Measurements from ENCODE around the gene SRSF6.
"Not testable (repeated sequence)": the region's sequence is repeated elsewhere in the genome, so short reads cannot be mapped to it uniquely, and the experiment has no call there.

Gene SRSF6

DNA sequence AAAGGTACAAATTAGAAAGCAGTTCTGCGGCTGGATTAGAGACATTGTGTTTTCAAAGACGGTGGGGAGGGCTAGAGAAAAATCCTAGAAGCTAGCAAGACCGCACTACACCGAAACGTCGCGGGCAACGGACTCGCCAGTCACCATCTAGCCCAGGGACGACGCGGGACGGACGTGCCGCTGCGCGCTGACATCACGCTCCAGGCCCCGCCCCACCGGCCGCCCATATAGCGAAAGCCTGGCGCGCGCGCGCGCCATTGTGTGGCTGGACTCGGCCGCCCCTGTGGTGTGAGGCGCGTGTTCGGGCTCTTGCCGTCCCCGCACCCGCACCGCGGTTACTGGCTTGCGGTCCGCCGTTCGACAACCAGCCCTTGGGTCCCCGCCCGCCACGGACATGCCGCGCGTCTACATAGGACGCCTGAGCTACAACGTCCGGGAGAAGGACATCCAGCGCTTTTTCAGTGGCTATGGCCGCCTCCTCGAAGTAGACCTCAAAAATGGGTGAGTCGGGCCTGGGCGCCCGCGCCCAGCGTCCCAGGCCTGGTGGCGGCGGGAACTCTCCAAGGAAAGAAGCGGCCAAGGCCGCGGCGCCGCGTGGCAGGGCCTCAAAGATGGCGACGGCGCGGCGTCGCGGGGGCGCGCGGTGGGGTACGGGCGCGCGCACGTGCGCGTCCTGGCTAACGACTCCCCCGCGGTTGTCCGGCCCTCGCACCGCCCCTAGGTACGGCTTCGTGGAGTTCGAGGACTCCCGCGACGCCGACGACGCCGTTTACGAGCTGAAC is at the start of gene SRSF6:
TSS of gene SRSF6 (plus strand) at position 257 of the 782 bp plus-strand sequence. CDS start at position 395, 138 bp downstream.
- peak; percentile 89 to 93 for DNase-seq

DNA sequence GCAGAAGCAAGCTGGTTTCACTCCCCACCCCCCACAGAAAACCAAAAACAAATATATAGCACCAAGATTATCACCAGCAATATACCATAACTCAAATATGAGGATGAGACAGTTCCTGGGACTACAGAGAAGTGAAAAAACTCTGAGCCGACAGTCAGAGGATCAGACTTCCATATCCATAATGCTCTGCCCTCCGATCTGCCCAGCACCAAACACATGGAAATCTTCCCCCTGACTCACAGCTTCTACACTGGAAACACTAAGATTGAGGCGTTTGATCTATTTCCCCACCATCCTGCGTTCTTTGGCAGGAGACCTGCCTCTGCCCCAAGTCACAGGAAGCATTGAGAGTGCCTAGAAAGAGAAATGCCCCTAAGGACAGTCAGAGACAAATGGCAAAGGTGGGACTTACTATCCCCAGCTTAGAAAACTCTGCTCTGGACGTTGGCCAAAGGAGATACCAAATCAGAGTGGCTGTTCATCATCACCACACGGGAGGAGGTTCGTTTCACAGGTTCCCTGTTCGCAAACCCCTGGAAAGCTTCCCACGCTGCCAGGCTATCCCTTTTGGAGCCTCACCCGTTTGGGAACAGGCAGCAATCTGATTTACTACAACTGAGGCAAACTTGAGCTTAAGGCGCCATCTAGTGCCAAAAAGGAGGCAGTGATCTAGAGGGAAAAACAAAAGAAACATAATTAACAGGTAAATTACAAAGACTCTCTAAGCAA is 48.7 kb upstream of the SRSF6 start:
- DNase-seq = peak in 1 of 2 donors; percentile 5

DNA sequence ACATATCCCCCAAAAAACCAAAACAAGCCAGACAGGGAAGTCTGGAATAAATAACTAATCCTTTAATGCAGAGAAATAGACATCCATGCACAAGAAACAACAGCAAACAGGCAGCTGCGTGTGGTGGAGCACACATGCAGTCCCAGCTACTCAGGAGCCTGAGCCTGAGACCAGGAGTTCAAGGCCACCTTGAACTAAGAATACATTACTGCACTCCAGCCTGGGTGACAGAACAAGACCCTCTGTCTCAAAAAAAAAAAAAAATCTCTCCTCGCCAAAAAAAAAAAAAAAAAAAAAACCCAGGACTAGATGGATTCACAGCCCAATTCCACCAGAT is 48.2 kb upstream of the SRSF6 start:
- no peak for DNase-seq

DNA sequence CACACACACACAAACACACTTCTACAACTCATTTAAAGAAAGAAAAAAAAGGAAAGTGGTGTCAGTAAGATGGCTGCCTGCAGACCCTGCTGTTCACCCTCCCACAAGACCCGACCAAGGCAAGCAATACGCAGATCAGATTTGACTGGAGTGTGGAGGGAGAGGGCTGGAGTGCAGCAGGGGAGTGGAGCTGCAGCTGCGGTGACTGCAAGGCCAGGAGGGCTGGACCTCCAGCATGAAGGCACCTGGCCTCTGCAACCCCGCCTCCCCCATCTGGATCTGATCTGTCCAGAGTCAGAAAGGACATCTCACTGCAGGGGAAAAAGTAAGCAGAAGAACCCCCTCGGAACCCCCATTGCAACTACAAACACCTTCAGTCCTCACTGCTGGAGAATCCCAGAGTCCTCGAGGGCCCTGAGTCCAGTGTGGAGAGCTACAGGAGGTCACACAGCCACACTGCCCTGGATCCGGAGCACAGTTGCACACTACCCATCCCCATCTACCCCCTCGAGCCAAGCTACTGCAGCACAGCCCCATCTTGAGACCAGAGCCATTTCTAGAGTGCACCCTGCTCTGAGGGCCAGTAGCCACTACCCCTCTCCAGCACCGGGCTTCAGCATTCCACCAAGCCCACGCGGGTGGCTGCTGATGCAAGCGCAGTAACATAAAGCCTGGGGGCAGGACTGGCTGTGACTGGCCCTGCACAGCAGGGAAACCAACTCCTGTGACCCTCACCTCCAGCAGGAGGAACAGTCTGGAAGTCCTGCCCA is 41.9 kb upstream of the SRSF6 start:
- DNase-seq = no peak

DNA sequence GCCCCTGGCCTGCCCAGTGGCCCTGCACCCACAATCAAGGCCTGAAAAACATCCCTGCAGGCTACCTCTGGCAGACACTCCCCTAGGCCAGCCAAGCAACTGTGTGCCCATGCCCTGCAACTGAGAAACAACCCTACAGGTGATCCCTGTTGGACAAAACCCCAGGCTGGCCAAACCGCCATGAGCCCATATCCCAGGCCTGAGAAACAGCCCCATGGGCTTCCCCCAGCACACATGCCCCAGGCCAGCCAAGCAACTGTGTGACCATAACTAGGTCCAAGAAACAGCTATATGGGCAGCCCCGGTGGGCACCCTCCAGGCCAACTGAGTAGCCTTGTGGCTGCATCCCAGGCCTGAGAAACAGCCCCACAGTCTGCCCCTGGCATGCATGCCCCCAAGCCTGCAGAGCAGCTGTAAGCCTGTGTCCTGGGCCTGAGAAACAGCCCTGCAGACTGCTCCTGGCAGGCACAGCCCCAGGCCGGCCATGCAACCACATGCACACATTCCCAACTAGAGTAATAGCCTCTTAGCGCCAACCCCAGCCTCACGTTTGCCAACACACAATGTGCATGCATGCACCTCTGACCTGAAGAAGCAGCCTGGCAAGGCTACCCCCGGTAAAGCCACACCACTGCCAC is 41.0 kb upstream of the SRSF6 start:
- DNase-seq = no peak

DNA sequence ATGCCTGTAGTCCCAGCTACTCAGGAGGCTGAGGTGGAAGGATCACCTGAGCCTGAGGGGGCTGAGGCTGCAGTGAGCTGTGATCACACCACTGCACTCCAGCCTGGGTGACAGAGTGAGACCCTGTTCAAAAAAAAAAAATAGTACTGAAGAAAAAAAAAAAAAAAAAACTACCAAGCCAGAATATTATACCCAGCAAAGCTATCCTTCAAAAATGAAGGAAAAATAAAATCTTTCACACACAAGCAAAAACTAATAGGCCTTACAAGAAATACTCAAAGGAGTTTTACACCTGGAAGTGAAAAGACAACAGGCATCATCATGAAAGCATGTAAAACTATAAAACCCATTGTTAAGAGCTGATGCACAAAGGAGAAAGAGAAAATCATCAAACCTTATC is 37.5 kb upstream of the SRSF6 start:
- no peak for DNase-seq

DNA sequence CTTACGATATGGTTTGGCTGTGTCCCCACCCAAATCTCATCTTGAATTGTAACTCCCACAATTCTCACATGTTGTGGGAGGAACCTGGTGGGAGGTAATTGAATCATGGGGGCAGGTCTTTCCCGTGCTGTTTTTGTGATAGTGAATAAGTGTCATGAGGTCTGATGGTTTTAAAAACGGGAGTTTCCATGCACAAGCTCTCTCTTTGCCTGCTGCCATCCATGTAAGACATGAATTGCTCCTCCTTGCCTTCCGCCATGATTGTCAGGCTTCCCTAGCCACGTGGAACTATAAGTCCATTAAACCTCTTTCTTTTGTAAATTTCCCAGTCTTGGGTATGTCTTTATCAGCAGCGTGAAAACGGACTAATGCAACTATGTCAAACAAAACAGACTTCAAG is 36.8 kb upstream of the SRSF6 start:
- DNase-seq = not testable (repeated sequence)

DNA sequence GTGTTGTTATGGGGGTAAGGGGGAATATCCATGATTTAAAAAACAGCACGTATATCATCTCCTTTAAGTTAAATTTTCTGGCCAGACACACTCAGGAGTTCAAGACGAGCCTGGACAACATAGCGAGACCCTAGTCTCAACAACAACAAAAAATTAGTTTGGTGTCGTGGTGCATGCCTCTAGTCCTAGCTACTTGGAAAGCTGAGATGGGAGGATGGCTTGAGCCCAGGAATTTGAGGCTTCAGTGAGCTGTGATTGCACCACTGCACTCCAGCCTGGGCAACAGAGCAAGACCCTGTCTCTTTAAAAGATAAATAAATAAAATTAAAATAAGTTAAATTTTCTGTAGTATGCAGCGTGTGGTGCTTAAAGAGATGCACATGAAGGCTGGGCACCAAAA is 31.5 kb upstream of the SRSF6 start:
- DNase-seq = no peak

DNA sequence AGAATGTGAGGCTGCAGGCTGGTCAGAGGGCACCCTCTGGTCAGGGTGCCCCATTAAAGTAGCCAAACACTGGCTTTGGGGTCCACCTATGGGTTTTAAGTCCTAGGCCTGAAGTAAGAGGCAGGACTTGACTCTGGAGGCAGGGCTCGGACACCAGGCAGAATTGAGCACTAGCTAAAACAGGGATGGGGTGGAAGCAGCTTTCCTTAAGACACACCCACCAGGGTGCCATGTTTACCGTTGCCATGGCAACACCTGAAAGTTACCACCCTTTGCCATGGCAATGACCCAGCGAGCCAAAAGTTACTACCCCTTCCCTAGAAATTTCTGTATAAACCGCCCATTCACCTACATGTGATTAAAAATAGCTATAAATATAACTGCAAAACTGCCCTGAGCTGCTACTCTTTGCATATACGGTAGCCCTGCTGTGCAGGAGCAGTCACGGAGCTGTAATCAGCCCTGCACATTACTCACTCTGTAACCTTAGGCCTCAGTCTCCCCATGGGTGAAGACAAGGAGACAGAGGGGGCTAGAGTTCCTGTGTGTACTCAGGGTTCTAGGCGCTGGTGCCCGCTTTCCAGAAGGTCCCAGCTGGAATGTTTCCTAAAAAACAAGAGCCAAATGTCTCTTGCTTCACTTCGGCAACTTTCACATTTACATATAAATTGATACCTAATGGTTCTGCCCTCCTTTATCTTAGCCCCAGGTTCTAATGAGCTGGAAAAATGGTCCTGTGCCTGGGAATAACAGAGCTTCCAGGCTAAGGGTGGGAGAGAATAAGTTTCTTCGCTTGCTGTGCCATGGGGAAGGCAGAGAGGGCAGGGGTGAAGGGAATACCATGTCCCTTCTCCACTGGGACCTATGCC is 27.2 kb upstream of the SRSF6 start:
- no peak for DNase-seq

DNA sequence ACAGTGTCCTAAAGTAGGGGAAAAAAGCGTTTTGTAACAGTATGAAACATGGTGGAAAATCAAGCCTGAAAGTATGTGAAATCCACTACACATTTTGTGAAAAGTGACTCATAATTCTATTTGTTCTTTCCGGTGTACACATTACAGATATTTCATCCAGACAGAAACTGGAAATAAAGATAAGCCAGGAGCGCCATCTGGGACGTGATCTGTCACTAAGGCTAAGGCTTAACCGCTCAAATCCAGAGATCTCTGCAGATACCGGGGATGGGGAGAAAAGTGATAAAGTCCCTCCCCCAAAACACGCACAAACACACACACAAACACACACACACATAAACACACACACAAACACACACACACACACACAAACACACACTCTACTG is 26.6 kb upstream of the SRSF6 start:
- DNase-seq = no peak

DNA sequence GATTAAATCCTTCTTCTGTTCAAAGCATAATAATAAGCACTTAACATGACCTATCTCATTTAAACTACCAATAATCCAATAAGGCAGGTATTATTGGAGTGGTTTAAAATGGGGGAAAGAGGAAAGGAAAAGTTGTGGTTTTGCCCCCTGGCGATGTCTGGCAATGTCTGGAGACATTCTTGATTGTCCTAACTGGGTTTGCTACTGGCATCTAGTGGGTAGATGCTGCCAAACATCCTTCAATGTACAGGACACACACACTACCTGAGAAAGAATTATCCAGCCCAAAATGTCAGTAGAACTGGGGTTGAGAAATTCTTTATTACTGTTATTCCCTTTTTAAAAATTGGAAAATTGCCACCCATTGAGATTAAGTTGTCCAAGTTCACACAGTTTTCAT is 25.2 kb upstream of the SRSF6 start:
- DNase-seq = no peak

DNA sequence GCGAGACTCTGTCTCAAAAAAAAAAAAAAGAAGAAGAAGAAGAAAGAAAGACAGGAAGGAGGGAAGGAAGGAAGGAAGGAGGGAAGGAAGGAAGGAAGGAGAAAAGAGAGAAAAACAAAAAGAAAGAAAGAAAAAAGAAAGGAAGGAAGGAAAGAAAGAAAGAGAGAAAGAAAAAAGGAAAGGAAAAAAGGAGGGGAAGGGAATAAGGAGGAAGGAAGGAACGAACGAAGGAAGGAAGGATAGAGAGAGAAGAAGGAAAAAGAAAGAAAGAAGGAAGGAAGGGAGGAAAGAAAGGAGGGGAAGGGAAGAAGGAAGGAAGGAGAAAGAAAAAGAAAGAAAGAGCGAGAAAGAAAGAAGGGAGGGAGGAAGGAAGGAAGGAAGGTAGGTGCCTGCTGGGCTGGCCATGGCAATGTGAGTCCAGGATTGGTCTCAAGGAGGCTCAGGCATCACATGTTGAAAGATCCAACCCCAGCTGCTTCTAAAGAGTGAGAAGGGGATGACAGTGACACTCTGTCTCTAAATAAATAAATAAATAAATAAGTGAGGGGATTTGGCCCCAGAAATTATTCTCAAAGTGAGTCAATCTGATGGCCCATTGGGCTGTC is 24.3 kb upstream of the SRSF6 start:
- no peak for DNase-seq

DNA sequence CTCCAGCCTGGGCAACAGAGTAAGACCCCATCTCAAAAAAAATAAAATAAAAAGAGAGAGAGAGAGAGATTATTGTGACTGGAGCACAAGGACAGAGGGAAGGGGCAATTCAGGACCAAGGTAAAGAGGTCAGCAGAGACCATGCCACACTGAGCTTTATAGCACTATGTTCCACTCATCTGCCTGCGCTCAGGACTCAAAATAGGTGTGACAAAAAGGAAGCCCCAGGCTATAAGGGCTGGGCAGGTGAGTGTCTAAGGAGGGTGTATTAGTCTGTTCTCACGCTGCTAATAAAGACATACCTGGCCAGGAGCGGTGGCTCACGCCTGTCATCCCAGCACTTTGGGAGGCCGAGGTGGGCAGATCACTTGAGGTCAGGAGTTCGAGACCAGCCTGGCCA is 23.1 kb upstream of the SRSF6 start:
- DNase-seq = no peak

DNA sequence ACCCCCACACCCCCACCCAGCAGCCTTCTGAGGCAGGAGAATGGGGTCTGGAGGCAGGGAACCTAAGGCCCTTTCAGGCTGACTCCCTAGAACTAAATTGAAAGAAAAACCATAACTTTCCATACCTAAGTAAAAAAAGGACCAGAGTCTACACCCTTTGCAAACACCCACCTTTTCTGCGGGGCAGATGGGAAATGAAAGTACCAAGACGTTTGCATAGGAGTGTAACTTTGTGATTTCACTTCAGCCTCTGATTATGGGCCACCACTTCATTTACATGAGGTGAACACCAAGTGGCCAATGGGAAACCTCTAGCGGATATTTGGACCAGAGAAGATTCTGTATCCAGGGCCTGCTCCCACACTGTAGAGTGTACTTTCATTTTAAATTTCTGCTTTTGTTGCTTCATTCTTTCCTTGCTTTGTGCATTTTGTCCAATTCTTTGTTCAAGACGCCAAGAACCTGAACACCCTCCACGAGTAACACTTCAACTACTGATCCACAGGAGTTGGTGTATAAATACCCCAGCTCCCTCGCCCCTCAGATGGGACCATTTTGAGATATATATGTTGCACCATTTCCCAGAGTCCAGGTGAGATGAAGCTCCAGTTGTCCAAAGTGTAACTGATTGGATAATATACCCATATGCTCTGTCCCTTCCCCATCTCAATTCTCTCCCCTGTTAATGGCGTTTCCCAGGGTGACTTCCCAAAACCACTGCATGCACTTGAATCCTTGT is 18.9 kb upstream of the SRSF6 start:
- DNase-seq = no peak

DNA sequence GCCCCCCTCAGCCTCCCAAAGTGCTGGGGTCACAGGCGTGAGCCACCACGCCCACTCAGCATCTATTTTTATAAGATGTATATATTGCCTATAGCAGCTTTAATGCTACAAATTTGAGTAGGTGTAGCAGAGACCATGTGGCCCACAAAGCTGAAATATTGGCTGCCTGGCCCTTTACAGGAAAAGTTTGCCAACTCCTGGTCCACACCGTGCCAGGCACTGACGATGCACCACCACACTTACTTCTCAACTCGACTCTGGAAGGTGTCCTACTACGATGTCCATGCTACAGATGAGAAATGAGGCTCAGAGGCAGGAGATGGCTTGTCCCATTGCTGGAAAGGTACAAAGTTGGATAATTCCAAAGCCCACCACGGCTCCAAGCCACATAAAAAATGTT is 17.2 kb upstream of the SRSF6 start:
- no peak for DNase-seq

DNA sequence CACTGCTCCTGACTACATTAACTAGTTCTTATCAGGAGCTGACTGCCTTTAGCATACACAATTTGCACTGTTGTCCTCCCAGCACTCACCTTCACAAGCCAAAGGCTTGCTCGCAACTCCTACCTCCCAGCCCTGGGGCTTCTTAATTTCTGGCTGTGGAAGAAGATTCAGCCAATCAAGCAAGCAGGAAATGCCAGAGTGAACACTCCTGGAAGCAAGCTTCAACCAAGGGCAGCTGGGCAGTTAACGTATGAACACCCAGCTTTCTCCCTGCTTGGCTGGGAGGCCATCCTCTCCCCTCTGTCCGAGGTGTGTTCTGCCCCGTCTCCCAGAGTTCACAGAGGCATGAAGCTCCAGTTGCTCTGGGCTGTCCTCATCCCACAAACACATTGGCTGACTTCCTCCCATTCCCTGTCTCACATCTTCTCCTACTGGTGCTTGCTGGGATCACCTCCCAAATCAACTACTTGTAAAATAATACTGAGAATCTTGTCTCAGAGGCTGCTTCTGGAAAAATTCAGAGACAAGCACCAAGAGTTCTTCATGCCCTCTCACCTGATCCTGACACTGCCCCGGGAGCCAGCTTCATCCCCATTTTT is 15.3 kb upstream of the SRSF6 start:
- DNase-seq = no peak

DNA sequence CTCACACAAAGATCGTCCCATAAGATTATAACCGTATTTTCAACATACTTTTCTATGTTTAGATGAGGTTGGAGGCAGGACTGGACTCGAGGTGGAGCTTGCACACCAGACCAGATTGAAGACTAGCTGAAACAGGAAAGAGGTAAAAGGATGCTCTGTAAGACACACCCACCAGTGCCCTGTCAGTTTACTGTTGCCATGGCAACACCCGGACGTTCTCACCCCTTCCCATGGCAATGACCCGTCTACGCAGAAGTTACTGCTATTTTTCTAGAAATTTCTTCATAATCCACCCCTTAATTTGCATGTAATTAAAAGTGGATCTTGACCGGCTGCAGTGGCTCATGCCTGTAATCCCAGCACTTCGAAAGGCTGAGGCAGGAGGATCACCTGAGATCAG is 13.6 kb upstream of the SRSF6 start:
- DNase-seq = no peak

DNA sequence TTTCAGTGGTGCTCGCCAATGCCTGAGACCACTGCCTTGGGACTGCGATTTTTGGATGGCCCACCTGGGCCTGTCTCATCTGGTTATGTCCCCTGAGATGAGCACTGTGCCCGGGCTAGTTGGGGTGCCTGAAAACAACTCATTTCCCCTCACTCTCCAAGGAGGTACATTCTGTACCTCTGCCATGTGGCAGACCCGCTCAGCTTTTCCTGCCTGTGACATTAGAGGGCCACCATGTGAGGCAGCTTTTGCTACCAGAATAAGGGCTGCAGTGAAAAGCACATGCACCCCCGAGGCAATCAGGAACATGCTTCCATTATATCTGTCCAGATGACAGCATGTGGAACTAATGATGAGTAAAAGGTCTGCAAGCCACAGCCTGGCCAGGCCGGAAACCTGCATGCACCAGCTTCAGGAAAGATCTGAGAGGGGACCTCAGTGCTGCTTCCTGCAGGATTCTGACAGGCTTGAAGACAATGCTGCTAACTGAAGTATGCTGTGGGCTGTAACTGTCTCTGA is 11.3 kb upstream of the SRSF6 start:
- DNase-seq = no peak

DNA sequence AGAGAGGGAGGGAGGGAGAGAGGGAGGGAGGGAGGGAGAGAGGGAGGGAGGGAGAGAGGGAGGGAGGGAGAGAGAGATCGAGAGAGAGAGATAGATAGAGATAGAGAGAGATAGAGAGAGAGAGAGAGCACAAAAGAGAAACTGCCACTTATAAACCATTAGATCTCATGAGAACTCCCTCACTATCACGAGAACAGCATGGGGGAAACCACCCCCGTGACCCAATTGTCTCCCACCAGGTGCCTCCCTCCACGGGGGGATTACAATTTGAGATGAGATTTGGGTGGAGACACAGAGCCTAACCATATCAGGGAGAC is 9.3 kb upstream of the SRSF6 start:
- not testable (repeated sequence) for DNase-seq

DNA sequence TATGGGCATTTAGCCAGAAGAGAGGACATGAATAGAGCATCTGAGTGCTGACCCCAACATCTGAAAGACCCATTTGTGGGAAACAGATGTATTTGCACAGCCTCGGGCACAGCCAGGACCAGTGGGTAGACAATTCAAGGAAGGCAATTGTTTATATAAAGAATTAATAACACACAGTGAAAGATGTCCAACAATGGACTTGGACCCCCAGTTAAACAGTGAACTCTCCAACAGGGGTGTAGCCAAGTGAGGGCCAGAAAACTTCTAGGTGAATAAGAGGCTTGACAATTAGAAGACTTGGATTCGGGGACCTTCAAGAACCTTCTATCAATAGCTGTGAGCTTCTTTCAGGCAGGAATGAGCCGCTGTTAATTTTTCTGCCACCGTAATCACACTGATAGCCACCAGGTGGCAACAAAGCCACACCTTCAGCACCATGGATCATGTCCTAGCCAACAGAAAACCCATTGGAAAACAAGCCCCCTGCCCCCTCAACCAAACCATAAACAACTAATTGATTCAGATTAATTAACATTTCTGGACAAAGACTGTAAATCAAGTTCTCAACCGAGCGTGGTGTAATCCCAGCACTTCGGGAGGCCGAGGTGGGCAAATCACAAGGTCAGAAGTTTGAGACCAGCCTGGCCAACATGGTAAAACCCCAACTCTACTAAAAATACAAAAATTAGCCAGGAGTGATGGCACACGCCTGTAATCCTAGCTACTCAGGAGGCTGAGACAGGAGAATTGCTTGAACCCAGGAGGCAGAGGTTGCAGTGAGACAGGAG is 8.8 kb upstream of the SRSF6 start:
- peak; percentile 32 to 60 for DNase-seq
